ENCODE measurements around the gene TXNDC11. TPM values are rescaled to one million over a fixed set of nuclear protein-coding genes. Genes with fewer than 3 reads are reported as not detected.

TXNDC11 gene
- total and polyA plus RNA-seq, 10 of the 15 experiments (the other 5 are each of a cell fraction or from before 2014, with no cell fraction given) = 1.7 to 86.7 (median 54.4) TPM

GRCh38 chr16:11715246-11715947 lies 27.3 kb downstream of the TXNDC11 start (continued):
- no peak; the same call in 1 of the 2 replicates for TF ChIP-seq MEF2A (IDR thresholded peaks at IDR 0.05; ENCODE audit: insufficient read depth, low read depth, low read length)
- no peak for TF ChIP-seq ZNF274 (IDR thresholded peaks at IDR 0.05; ENCODE audit: insufficient read depth, insufficient read length)
- no peak for TF ChIP-seq SMAD5 (IDR thresholded peaks at IDR 0.05; ENCODE audit: low read depth)
- no peak for TF ChIP-seq CHD4 (IDR thresholded peaks at IDR 0.05)
- no peak for TF ChIP-seq NBN (IDR thresholded peaks at IDR 0.05)
- TF ChIP-seq SIN3A (IDR thresholded peaks at IDR 0.05; ENCODE audit: low read depth, low read length) = no peak
- TF ChIP-seq MYB (IDR thresholded peaks at IDR 0.05; ENCODE audit: borderline replicate concordance, low read depth, low read length) = no peak
- no peak for TF ChIP-seq TCF7 (IDR thresholded peaks at IDR 0.05; ENCODE audit: borderline replicate concordance)
- TF ChIP-seq SKIL (IDR thresholded peaks at IDR 0.05; ENCODE audit: low read depth, poor library complexity, severe bottlenecking) = no peak
- peak; percentile 75 for TF ChIP-seq EED (IDR thresholded peaks at IDR 0.05; ENCODE audit: low read depth)
- TF ChIP-seq HDGF (IDR thresholded peaks at IDR 0.05) = no peak
- no peak for TF ChIP-seq ZNF207 (IDR thresholded peaks at IDR 0.05; ENCODE audit: borderline replicate concordance)
- TF ChIP-seq YY1 (IDR thresholded peaks at IDR 0.05; ENCODE audit: low read depth, low read length) = no peak
- TF ChIP-seq IKZF2 (IDR thresholded peaks at IDR 0.05) = 0 out of 4 replicates have a peak, but pooled peaks have one; percentile 13 to 33
- no peak for TF ChIP-seq HSF1 (IDR thresholded peaks at IDR 0.05; ENCODE audit: low read depth, low read length)
- TF ChIP-seq CEBPZ (IDR thresholded peaks at IDR 0.05; ENCODE audit: low read depth, low read length) = no peak
- no peak for TF ChIP-seq KLF5 (IDR thresholded peaks at IDR 0.05; ENCODE audit: partially characterized antibody)
- no peak for TF ChIP-seq ATF3 (IDR thresholded peaks at IDR 0.05; ENCODE audit: borderline replicate concordance, extremely low read depth, low read depth, low read length)
- TF ChIP-seq RELB (IDR thresholded peaks at IDR 0.05; ENCODE audit: low read depth) = 0 out of 2 replicates have a peak, but pooled peaks have one; percentile 19
- TF ChIP-seq USF2 (IDR thresholded peaks at IDR 0.05; ENCODE audit: borderline replicate concordance, low read depth, low read length) = no peak
